ENCODE results near the gene UMAD1. TPM values are rescaled to one million over a fixed set of nuclear protein-coding genes. Genes with fewer than 3 reads are reported as not detected.

The UMAD1 gene
- total RNA-seq, 4 donors from 2014 or later = 39.4 to 46.4 (median 44.0) TPM

GRCh38 chr7:7720750-7721621, 80.4 kb downstream of the UMAD1 start:
- WGBS, 2 donors = 96 to 97% methylated on average over 5 of the region's 5 CpGs
- TF ChIP-seq CTCF (IDR thresholded peaks at IDR 0.05) (no peak), POLR2A (IDR thresholded peaks at IDR 0.05) (no peak)
- Histone ChIP-seq H3K4me3 (replicated peaks in 1 of 3) (no peak overlapping the region), H3K4me1 (peaks cover 0 to 7% of the 10 kb centered on the region in 2 donors), H3K36me3 (no peaks in the 10 kb centered on the region), H3K9me3 (no peaks in the 10 kb centered on the region), H3K27ac (no peak overlapping the region), H3K27me3 (no peaks in the 10 kb centered on the region)
- DNase-seq = no peak
- intact Hi-C loops (cut with DNase I) = no loop called here

- H3K4me1 ChIP-seq = peaks cover 6 to 9% of the 10 kb centered on the region in 2 donors
- H3K36me3 ChIP-seq = no peaks in the 10 kb centered on the region
- no peaks in the 10 kb centered on the region for H3K27me3 ChIP-seq
- no peak for DNase-seq
- peak overlapping the region in 1 of 3 donors; percentile 23 for H3K27ac ChIP-seq
- no peaks in the 10 kb centered on the region for H3K9me3 ChIP-seq
- TF ChIP-seq POLR2A (IDR thresholded peaks at IDR 0.05) = no peak
- no peak for TF ChIP-seq CTCF (IDR thresholded peaks at IDR 0.05)
- H3K4me3 ChIP-seq (replicated peaks in 1 of 3) = no peak overlapping the region
- intact Hi-C loops (cut with DNase I) = no loop called here
Measured at GRCh38 chr7:7731732-7732131, 91.2 kb downstream of the UMAD1 start.

- intact Hi-C loops (cut with DNase I) = no loop called here
- DNase-seq = no peak
- 79 to 87% methylated on average over 4 of the region's 4 CpGs for WGBS, 2 donors
- peaks cover 6 to 12% of the 10 kb centered on the region in 2 donors for H3K4me1 ChIP-seq
- H3K36me3 ChIP-seq = no peaks in the 10 kb centered on the region
- no peaks in the 10 kb centered on the region for H3K27me3 ChIP-seq
- H3K9me3 ChIP-seq = no peaks in the 10 kb centered on the region
- no peak overlapping the region for H3K27ac ChIP-seq
- no peak for TF ChIP-seq CTCF (IDR thresholded peaks at IDR 0.05)
- TF ChIP-seq POLR2A (IDR thresholded peaks at IDR 0.05) = no peak
- H3K4me3 ChIP-seq (replicated peaks in 1 of 3) = no peak overlapping the region
Measured at GRCh38 chr7:7732621-7733281, 92.2 kb downstream of the UMAD1 start.

- Histone ChIP-seq H3K4me1 (peaks cover 16 to 27% of the 10 kb centered on the region in 2 donors), H3K36me3 (no peaks in the 10 kb centered on the region), H3K9me3 (no peaks in the 10 kb centered on the region), H3K27ac (no peak overlapping the region), H3K27me3 (no peaks in the 10 kb centered on the region), H3K4me3 (replicated peaks in 1 of 3) (no peak overlapping the region)
- intact Hi-C loops (cut with DNase I) = no loop called here
- no peak for DNase-seq
- WGBS, 2 donors = 94 to 96% methylated on average over 2 of the region's 2 CpGs
- TF ChIP-seq CTCF (IDR thresholded peaks at IDR 0.05) (no peak), POLR2A (IDR thresholded peaks at IDR 0.05) (no peak)
Measured at GRCh38 chr7:7736671-7737070, 96.1 kb downstream of the UMAD1 start.

- no peaks in the 10 kb centered on the region for H3K9me3 ChIP-seq
- TF ChIP-seq POLR2A (IDR thresholded peaks at IDR 0.05) = no peak
- no peak for TF ChIP-seq CTCF (IDR thresholded peaks at IDR 0.05)
- intact Hi-C loops (cut with DNase I) = no loop called here
- peak overlapping the region in 1 of 3 donors; percentile 59 for H3K27ac ChIP-seq
- no peaks in the 10 kb centered on the region for H3K36me3 ChIP-seq
- no peaks in the 10 kb centered on the region for H3K27me3 ChIP-seq
- no peak for DNase-seq
- H3K4me3 ChIP-seq (replicated peaks in 1 of 3) = no peak overlapping the region
- H3K4me1 ChIP-seq = peaks cover 15 to 21% of the 10 kb centered on the region in 2 donors
Measured at GRCh38 chr7:7737674-7738073, 97.1 kb downstream of the UMAD1 start.

All from thyroid gland (tissue), 4 donors.